ENCODE measurements around the gene ZFYVE26.
"Not testable (repeated sequence)": the region's sequence is repeated elsewhere in the genome, so short reads cannot be mapped to it uniquely, and the experiment has no call there.

ZFYVE26 gene

DNA sequence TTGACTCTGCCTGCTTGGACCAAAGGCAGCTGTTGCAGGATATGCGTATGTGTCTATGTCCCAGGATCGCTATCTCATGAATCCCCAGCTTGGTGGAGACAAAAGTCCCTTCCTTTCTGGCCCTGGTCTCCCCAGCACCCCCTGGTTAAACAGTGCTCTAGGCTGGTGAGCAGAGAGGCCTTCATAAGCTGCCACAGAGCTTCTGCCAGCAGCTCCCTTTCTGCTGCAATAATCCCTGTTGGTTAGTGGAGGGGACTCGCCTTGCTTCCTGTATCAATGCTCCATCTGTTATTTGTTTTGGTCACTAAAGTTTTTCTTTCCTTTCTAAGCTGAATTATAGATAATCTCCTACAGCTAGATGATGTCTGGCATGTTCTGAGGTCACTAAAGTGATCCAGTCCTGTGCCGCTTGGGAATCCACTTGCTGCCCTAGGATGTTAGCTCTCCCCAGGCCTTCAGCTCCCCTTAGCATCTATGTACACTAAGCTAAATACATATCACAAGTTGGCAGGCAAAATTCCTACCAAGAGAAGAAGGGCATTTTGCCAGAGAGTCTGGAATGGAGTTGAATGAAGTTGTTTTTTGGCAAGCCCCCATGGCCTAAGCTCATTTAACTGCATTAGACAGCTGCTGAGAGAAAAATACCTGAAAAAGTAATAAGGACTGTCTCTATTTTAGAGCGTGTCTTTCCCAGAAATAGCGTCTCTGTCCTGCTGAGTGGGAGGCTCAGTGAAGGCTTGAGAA lies 66.9 kb downstream of the ZFYVE26 start:
- DNase-seq, result no peak

GRCh38 chr14:67748312-67748711 lies 68.1 kb downstream of the ZFYVE26 start:
- DNase-seq, result no peak

DNA sequence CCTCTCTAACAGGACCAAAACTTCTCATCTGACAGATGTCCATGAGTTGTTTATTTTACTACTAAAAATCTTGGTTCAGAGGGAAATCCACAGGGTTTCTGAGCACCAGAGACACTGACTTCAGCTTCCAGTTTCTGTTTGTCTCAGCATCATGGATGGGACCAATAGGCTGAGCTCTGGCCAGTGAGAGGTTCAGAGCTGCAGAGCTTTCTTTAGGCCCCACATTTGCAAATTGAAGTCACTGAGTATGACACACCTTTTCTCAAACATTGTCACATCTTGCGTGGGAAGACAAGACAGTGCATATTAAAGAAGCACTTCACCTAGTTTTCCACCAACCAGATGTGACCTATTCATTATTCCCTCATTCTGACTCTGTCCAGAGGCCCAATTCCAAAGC lies 69.5 kb downstream of the ZFYVE26 start:
- DNase-seq, result no peak

DNA sequence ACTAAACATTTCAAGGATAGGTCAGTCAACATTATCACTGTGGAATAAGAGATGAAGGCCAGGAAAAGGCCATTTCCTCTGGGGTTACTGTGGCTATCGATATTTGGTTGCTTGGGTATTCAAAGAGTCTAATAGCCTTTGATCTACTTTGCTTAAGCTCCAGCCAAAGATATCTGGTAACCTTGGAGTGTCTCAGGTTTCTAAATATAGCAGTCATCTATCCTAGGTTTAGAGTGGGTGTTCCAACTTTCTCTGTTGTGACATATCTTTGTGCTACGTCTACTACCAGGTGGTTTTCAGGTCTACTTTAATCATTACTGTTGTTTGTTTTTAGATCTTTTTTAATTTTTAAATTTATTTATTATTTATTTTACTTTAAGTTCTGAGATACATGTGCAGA lies 72.3 kb downstream of the ZFYVE26 start:
- no peak for DNase-seq

DNA sequence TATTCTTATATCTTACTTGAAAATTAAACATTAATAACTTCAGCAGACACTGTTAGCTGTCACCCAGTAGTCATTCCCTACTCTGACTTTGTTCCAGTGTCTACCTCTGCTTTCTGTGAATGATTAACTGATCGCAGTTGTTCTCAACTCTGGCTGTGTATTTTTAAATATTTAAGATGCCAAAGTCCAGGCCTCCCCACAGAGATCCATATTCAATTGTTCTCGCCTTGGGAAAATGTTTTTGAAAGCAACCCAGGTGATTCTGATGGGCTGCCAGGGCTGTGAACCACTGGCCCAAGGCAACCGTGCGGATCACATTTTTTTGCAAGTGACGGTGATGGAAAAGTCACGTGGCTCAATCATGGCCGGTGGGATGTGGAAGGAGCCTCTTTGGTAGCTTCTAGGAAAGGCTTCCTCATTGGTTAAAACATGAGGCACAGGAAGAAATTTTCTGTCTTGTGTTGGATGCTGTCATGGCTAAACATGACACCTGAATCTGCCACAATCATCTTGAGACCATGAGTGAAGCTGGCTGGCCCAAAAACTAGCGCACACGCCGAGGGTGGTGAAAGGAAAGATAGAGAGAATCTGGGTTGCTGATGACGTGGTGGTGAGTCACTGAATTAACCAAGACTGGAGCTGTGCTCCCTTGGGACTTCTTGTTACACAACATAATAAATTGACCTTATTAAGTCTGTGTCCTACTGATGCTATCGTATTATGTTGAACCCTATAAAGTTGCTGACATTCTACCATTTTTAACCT lies 77.5 kb downstream of the ZFYVE26 start:
- DNase-seq, result peak; percentile 94

GRCh38 chr14:67736771-67737170 lies 79.6 kb downstream of the ZFYVE26 start:
- no peak for DNase-seq

DNA sequence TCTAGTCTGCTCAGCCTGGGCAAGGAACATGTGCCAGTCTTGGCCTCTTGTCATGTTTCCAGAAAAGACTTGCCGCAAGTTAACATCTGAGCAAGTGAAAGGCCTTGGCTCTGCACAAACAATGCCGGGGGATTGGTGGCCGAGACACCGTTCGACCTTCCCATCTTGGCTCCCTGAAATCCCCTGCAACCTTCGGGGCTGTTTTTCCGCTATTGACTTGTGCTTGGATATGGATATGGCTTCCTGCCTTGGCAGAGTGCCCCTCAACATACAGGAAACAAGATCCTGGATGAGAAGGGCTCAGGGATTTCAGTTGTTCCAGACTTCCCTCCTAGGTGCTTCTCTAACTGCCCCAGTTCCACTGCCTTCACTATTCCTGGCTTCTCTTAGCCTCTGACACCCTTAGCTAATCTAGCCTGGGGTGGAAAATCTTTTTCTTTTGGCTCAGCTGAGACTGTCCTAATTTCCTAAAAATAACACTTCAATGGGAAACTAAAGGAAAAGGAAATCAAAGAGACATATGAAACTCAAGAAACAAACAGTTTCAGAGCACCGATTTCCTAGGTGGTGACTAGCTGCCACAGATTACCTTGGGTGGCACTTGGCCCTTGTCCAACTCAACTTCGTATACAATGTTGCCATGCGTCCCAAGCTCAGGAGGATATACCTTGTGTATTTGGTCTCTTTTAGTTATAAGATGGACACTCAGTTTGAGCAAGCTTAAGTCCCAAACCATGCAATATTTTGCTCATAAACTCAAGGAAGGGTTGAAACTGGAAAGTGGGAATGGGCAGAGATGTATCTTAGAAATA lies 80.8 kb downstream of the ZFYVE26 start:
- DNase-seq, result no peak

DNA sequence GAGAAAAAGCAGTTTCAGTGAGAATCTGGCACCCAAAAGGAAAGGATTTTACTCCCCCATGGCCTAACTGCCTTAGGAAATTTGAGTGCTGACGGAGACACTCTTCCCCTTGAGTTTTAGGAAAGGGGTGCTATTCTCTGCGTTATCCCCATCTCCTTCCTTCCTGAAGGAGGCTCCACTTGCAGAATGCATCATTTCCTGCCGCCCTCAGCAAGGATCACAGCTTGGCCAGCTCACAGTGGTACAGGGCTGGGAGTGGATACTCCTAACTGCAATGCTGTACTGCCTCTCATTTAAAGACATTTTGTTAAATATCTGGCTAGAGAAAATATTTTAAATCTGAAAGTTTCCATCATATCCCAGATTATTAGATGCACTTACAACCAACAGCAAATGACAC lies 81.7 kb downstream of the ZFYVE26 start:
- DNase-seq, result peak; percentile 34

- DNase-seq, result no peak
These were observed 82.8 kb downstream of the ZFYVE26 start for GRCh38 chr14:67733616-67734015.

DNA sequence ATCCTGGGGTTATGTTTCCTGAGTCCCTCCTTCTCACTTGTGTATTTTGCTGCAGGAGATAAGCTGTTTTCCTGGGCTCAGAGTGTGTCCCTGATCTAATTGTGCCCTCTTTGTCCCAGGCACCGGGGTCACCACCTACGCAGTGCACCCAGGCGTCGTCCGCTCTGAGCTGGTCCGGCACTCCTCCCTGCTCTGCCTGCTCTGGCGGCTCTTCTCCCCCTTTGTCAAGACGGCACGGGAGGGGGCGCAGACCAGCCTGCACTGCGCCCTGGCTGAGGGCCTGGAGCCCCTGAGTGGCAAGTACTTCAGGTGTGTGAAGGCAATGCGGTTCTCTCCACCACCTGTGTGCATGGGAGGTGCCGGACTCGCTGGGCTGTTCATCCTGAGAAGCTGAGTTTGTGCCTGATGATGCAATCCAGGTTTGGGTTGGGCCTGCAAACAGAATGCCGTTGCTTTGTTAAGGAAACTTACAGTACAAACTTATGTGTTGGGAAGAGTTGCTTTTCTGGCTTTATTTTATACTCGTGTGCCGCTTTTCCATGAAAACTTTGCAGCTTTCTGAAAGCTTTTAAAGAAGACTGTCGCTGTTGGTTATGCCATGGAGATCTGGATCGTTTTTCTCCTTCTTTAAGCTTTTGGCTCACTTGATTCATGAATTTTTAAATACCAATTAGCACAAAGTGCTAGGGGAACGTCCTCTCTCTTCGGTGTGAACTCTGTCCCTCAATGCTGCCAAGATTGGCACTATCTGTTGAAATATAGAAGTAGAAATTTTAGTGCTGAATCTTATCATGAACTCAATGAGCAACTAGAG lies 87.1 kb downstream of the ZFYVE26 start:
- DNase-seq, result no peak

GRCh38 chr14:67728258-67728657 lies 88.1 kb downstream of the ZFYVE26 start:
- DNase-seq, result no peak

- no peak for DNase-seq
These were observed 89.0 kb downstream of the ZFYVE26 start for GRCh38 chr14:67727361-67727760.

DNA sequence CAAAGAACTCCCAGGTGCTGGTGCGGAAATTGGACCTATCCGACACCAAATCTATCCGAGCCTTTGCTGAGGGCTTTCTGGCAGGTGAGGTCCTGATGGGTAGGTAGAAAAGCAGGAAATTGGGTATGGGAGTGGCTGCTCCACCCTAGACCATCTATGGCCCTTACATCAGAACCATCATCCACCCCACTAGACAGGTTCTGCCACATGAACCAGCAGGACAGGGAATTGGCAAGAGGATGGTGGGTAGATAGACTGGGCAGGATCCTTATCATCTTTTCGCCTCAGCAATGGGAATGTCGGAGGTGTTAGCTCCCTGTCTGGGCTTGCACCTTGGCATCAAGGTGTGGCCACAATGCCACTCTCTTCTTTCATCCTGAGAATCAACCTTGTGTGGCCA lies 91.2 kb downstream of the ZFYVE26 start:
- no peak for DNase-seq

DNA sequence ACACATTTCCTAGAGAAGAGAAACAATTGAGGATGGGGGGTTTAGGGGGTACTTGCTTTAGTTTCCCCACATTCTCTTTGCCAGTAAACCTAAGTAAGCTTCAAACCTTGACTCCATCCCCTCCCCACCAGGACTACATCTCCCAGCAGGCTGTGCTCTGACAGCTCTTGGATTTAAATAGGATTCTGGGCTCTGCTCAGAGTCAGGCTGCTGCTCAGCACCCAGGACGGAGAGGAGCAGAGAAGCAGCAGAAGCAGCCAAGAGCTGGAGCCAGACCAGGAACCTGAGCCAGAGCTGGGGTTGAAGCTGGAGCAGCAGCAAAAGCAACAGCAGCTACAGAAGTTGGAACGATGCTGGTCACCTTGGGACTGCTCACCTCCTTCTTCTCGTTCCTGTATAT lies 94.1 kb downstream of the ZFYVE26 start:
- peak; percentile 15 for DNase-seq

DNA sequence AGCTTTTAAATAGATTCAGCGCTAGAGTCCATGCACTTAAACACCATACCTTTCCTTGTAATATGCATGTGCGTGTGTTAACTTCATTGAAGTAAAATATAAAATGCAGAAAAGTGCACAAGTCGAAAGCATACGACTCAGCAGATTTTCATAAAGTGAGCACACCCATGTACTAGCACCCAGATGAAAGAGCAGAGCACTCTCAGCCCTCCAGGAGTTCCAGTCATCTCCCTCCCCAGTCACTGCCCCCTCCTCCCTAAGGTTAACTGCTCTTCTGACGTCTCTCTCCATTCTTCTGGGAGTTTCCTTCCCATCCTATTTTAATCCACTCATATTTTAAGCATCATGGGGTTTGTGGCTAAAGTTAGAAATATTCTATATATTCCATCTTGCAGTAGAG lies 94.5 kb downstream of the ZFYVE26 start:
- no peak for DNase-seq

DNA sequence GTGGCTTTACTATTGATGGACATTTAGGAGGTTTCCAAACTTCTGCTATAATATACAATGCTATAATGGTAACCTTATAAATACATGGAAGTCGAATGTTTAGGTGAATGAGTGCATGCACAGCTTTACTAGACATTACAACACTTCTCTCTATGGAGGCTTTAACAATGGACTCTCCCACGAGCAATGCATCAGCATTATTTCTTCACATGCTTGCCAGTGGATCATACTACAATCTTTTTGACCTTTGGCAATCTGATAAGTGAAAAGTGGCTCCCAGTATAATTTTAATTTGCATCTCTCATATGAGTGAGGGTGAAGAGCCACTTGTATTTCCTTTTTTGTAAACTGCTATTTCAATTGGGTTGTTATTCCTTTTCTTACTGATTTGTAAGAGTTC lies 96.5 kb downstream of the ZFYVE26 start:
- DNase-seq, result no peak

GRCh38 chr14:67719385-67719784 lies 97.0 kb downstream of the ZFYVE26 start:
- not testable (repeated sequence) for DNase-seq

GRCh38 chr14:67718265-67718664 lies 98.1 kb downstream of the ZFYVE26 start:
- DNase-seq, result no peak

DNA sequence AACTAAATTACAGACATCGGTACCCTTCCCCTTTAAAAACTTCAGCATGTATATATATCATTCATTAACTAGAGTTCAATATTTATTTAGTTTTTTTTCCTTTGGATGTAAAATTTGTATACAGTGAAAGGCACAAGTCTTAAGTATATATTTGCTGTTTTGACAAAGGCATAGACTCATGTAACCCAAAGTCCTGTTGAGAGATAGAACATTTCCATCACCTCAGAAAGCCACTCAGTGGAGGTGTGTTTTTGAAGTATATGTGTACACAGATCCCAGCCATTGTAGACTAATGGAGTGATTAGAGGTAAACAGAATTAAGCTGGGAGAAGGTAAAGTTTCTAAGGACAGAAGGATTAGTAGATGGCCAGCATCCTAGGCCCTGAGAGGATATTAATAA lies 99.3 kb downstream of the ZFYVE26 start:
- no peak for DNase-seq

DNA sequence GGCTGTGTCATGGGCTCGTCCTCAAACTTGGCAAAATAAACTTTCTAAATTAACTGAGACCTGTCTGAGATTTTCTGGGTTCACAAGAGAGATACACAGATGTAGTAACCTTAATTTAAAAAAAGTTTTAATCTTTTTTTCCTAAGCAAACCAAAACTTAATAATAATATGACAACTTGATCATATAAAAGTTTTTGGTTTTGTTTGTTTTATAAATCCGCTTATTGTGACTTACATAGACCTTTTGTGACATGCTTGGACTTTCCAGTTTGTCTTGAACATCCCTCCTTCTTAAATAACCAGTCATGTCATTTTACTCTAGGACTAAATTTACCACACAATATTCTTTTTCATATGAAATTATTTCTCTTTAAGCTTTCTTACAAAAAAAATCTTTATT lies 106.2 kb downstream of the ZFYVE26 start:
- no peak for DNase-seq

- DNase-seq, result not testable (repeated sequence)
These were observed 106.6 kb downstream of the ZFYVE26 start for GRCh38 chr14:67709796-67710195.

- DNase-seq, result not testable (repeated sequence)
These were observed 107.0 kb downstream of the ZFYVE26 start for GRCh38 chr14:67709346-67709745.

GRCh38 chr14:67705211-67705610 lies 111.2 kb downstream of the ZFYVE26 start:
- no peak for DNase-seq
